Measurements from ENCODE around the gene AARS2.

AARS2 gene

DNA sequence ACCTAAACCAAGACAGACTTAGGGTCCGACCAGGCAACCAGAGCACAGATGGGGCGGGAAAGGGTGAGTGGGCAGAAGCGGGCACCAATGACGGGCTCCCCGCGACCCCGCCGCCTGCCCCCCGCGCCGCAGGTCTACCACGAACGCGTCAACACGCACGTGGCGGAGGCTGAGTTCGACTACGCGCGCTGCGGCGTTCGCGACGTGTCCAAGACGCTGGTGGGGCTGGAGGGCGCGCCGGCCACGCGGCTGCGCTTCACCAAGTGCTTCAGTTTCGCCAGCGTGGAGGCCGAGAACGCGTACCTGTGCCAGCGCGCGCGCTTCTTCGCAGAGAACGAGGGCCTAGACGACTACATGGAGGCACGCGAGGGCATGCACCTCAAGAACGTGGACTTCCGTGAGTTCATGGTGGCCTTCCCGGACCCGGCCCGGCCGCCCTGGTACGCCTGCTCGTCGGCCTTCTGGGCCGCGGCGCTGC lies 37.8 kb downstream of the AARS2 start:
- Histone ChIP-seq H3K27me3 (ENCODE audit: control insufficient read depth, insufficient read depth, low read length) (no peaks in the 10 kb centered on the region), H3K4me3 (ENCODE audit: low read depth, low read length) (no peak overlapping the region), H3K79me2 (no peaks in the 10 kb centered on the region), H2AFZ (peak overlapping the region; percentile 69), H3K4me2 (ENCODE audit: low read length) (peak overlapping the region; percentile 74), H3K4me1 (no peaks in the 10 kb centered on the region), H3K9ac (no peak overlapping the region), H3K9me3 (ENCODE audit: control insufficient read depth, low read length) (no peaks in the 10 kb centered on the region), H3K27ac (no peak overlapping the region), H3K36me3 (ENCODE audit: control insufficient read depth, insufficient read depth, low read length) (no peaks in the 10 kb centered on the region)
- no peak for TF ChIP-seq CTCF (IDR thresholded peaks at IDR 0.05)

DNA sequence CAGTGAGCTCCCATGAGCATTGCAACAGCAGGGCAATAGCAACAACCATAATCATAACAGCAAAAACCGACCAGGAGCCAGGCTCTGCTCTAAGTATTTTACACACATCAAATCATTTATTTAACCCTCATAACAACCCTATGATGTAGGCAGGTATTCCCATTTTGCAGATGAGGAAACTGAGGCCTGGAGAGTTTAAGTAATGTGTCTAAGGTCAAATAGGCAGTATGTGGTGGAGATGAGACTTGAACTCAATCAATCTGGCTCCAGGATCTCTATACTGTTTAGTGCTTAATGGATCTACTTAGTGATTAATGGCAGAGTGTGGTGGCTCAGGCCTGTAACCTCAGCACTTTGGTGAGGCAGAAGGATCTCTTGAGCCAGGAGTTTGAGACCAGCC lies 39.5 kb downstream of the AARS2 start:
- Histone ChIP-seq H2AFZ (no peak overlapping the region), H3K4me2 (ENCODE audit: low read length) (no peak overlapping the region), H3K4me1 (no peaks in the 10 kb centered on the region), H3K79me2 (no peaks in the 10 kb centered on the region), H3K9ac (no peak overlapping the region), H3K4me3 (ENCODE audit: low read depth, low read length) (no peak overlapping the region), H3K9me3 (ENCODE audit: control insufficient read depth, low read length) (no peaks in the 10 kb centered on the region), H3K27me3 (ENCODE audit: control insufficient read depth, insufficient read depth, low read length) (no peaks in the 10 kb centered on the region), H3K27ac (no peak overlapping the region), H3K36me3 (ENCODE audit: control insufficient read depth, insufficient read depth, low read length) (no peaks in the 10 kb centered on the region)
- TF ChIP-seq CTCF (IDR thresholded peaks at IDR 0.05) = no peak

DNA sequence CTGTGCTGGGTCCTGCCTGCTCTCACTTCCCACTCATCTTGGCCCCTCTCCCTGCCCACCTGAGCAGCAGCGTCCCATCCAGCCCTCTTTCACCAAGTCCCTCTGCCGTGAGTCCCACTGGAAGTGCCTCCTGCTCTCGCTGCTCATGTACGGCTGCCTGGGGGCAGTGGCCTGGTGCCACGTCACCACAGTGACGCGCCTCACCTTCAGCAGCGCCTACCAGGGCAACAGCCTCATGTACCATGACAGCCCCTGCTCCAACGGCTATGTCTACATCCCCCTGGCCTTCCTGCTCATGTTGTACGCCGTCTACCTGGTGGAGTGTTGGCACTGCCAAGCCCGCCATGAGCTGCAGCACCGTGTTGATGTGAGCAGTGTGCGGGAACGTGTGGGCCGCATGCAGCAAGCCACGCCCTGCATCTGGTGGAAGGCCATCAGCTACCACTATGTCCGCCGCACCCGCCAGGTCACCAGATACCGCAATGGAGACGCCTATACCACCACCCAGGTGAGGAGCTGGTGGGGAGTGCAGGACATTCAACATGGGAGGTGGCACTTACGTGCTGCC lies 40.1 kb downstream of the AARS2 start:
- Histone ChIP-seq H3K9ac (no peak overlapping the region), H3K27ac (no peak overlapping the region), H3K36me3 (ENCODE audit: control insufficient read depth, insufficient read depth, low read length) (no peaks in the 10 kb centered on the region), H2AFZ (no peak overlapping the region), H3K79me2 (no peaks in the 10 kb centered on the region), H3K4me1 (no peaks in the 10 kb centered on the region), H3K27me3 (ENCODE audit: control insufficient read depth, insufficient read depth, low read length) (no peaks in the 10 kb centered on the region), H3K9me3 (ENCODE audit: control insufficient read depth, low read length) (no peaks in the 10 kb centered on the region), H3K4me3 (ENCODE audit: low read depth, low read length) (no peak overlapping the region), H3K4me2 (ENCODE audit: low read length) (no peak overlapping the region)
- TF ChIP-seq CTCF (IDR thresholded peaks at IDR 0.05) = no peak

DNA sequence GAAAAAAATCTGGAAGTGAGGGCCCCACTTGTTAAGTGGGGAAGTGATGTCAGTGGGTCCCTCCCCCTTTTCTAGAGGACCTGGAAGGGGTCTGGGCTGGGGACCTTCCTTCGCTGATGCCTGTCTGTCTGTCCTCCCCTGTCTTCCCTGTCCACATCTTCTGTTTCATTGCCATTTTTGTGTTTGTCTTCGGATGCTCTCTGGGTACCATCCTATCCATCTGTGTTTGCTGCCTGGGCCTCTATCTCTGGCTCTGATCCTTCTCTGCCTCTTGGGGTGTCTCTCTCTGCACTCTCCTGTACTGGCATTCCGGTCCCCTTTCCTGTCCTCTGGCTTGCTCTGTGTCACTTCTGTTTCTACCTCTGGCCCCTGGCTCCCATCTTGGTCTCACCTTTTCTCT lies 40.6 kb downstream of the AARS2 start:
- no peaks in the 10 kb centered on the region for H3K36me3 ChIP-seq (ENCODE audit: control insufficient read depth, insufficient read depth, low read length)
- no peaks in the 10 kb centered on the region for H3K27me3 ChIP-seq (ENCODE audit: control insufficient read depth, insufficient read depth, low read length)
- H3K4me2 ChIP-seq (ENCODE audit: low read length) = no peak overlapping the region
- no peaks in the 10 kb centered on the region for H3K4me1 ChIP-seq
- no peak for TF ChIP-seq CTCF (IDR thresholded peaks at IDR 0.05)
- no peaks in the 10 kb centered on the region for H3K79me2 ChIP-seq
- no peak overlapping the region for H3K4me3 ChIP-seq (ENCODE audit: low read depth, low read length)
- H3K27ac ChIP-seq = no peak overlapping the region
- H2AFZ ChIP-seq = no peak overlapping the region
- no peaks in the 10 kb centered on the region for H3K9me3 ChIP-seq (ENCODE audit: control insufficient read depth, low read length)
- no peak overlapping the region for H3K9ac ChIP-seq

GRCh38 chr6:44271914-44272313 lies 41.2 kb downstream of the AARS2 start:
- no peak for TF ChIP-seq CTCF (IDR thresholded peaks at IDR 0.05)
- no peaks in the 10 kb centered on the region for H3K9me3 ChIP-seq (ENCODE audit: control insufficient read depth, low read length)
- H3K4me3 ChIP-seq (ENCODE audit: low read depth, low read length) = no peak overlapping the region
- no peak overlapping the region for H2AFZ ChIP-seq
- no peak overlapping the region for H3K4me2 ChIP-seq (ENCODE audit: low read length)
- H3K27me3 ChIP-seq (ENCODE audit: control insufficient read depth, insufficient read depth, low read length) = no peaks in the 10 kb centered on the region
- H3K36me3 ChIP-seq (ENCODE audit: control insufficient read depth, insufficient read depth, low read length) = no peaks in the 10 kb centered on the region
- no peaks in the 10 kb centered on the region for H3K79me2 ChIP-seq
- H3K9ac ChIP-seq = no peak overlapping the region
- no peaks in the 10 kb centered on the region for H3K4me1 ChIP-seq
- H3K27ac ChIP-seq = no peak overlapping the region
